ENCODE data around the gene DECR2. TPM values are rescaled to one million over a fixed set of nuclear protein-coding genes. Genes with fewer than 3 reads are reported as not detected.

Gene DECR2
- polyA plus RNA-seq, 3 donors, result 5.7 to 12.8 (median 8.7) TPM

DNA sequence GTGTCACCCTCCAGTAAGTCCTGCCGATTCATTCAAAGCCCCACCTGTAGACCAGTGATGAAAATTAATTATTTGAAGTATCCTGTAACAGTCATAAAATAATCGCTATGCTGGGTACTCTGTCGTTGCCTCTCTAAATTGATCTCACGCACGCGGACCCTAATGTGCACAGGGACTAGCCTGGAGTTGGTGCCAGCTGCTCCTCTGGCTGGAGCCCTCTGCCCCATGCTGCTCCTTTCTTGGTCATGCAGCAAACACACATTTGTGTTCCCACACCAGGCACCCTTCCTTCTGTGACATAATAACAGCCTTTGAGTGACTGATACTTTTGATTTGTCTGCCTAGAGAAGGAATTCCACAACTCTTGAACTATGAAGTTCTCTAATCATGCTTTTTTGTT is 39.8 kb downstream of the DECR2 start:
- no peaks in the 10 kb centered on the region for H3K27me3 ChIP-seq (ENCODE audit: control insufficient read depth in 2 of 2, insufficient read depth in 2 of 2, low read length in 2 of 2)
- 96% methylated on average over 5 of the region's 6 CpGs for WGBS (ENCODE audit: insufficient coverage)
- no peak overlapping the region for H2AFZ ChIP-seq (ENCODE audit: insufficient read depth, low read depth, low read length, poor library complexity, severe bottlenecking)
- Mint-ChIP-seq H3K36me3 (no peaks in the 10 kb centered on the region), H3K4me1 (no peaks in the 10 kb centered on the region), H3K9me3 (no peaks in the 10 kb centered on the region), H3K4me3 (no peak overlapping the region), H3K27me3 (ENCODE audit: low read depth in 3 of 3) (peaks cover 0 to 4% (median 0%) of the 10 kb centered on the region in 3 donors), H3K27ac (no peak overlapping the region)
- no peak overlapping the region for H3K9ac ChIP-seq (ENCODE audit: insufficient read depth, low read length, poor library complexity, severe bottlenecking)
- TF ChIP-seq, protein P1, sequence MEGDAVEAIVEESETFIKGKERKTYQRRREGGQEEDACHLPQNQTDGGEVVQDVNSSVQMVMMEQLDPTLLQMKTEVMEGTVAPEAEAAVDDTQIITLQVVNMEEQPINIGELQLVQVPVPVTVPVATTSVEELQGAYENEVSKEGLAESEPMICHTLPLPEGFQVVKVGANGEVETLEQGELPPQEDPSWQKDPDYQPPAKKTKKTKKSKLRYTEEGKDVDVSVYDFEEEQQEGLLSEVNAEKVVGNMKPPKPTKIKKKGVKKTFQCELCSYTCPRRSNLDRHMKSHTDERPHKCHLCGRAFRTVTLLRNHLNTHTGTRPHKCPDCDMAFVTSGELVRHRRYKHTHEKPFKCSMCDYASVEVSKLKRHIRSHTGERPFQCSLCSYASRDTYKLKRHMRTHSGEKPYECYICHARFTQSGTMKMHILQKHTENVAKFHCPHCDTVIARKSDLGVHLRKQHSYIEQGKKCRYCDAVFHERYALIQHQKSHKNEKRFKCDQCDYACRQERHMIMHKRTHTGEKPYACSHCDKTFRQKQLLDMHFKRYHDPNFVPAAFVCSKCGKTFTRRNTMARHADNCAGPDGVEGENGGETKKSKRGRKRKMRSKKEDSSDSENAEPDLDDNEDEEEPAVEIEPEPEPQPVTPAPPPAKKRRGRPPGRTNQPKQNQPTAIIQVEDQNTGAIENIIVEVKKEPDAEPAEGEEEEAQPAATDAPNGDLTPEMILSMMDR (IDR thresholded peaks at IDR 0.05), result no peak
- H3K4me3 ChIP-seq (replicated peaks in 1 of 3; ENCODE audit: low read depth in 2 of 3, low read length in 3 of 3), result no peak overlapping the region
- H3K27ac ChIP-seq (ENCODE audit: low read depth in 1 of 2, low read length in 2 of 2), result no peak overlapping the region
- no peak overlapping the region for H3K4me2 ChIP-seq (replicated peaks; ENCODE audit: extremely low read depth, low read length, poor library complexity, severe bottlenecking)
- H3K9me3 ChIP-seq (replicated peaks in 1 of 2; ENCODE audit: control insufficient read depth in 1 of 2, insufficient read depth in 1 of 2, low read length in 2 of 2), result no peaks in the 10 kb centered on the region
- H4K20me1 ChIP-seq (ENCODE audit: insufficient read depth, low read length), result no peaks in the 10 kb centered on the region
- intact Hi-C loops (cut with micrococcal nuclease), result no loop called here
- no peak for DNase-seq
- H3K79me2 ChIP-seq (ENCODE audit: insufficient read depth, low read length), result no peaks in the 10 kb centered on the region
- no peaks in the 10 kb centered on the region for H3K4me1 ChIP-seq (ENCODE audit: control insufficient read depth in 1 of 2, insufficient read depth in 2 of 2, low read length in 2 of 2)
- H3K36me3 ChIP-seq (replicated peaks in 1 of 2; ENCODE audit: control insufficient read depth in 1 of 2, insufficient read depth in 2 of 2, low read length in 2 of 2), result no peaks in the 10 kb centered on the region

DNA sequence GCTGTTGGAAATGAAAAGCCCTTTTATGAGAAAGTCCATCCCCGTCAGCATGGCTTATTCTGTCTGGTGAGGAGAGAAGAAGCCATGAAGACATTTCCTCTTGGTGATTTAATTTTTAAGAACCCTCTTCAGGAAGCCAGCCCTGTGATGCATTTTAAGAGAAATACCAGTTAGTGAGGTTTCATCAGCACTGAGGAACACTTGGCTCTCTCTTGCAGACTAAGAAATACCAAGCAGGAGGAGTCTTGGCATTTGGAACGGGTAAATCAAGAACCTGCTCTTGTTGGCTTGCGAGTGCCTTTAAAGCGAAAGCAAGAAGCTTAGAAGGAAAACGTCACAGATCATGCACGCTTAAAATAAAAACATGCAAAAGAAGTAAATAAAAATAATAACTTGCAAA is 41.3 kb downstream of the DECR2 start:
- Mint-ChIP-seq H3K27ac (peak overlapping the region in 1 of 7 donors; percentile 50), H3K4me1 (no peaks in the 10 kb centered on the region), H3K9me3 (no peaks in the 10 kb centered on the region), H3K36me3 (no peaks in the 10 kb centered on the region), H3K4me3 (no peak overlapping the region), H3K27me3 (ENCODE audit: low read depth in 3 of 3) (peaks cover 0 to 4% (median 0%) of the 10 kb centered on the region in 3 donors)
- TF ChIP-seq, protein P1 (IDR thresholded peaks at IDR 0.05), result no peak
- H3K36me3 ChIP-seq (replicated peaks in 1 of 2; ENCODE audit: control insufficient read depth in 1 of 2, insufficient read depth in 2 of 2, low read length in 2 of 2), result no peaks in the 10 kb centered on the region
- no peak overlapping the region for H3K4me2 ChIP-seq (replicated peaks; ENCODE audit: extremely low read depth, low read length, poor library complexity, severe bottlenecking)
- no peak overlapping the region for H3K4me3 ChIP-seq (replicated peaks in 1 of 3; ENCODE audit: low read depth in 2 of 3, low read length in 3 of 3)
- H3K27ac ChIP-seq (ENCODE audit: low read depth in 1 of 2, low read length in 2 of 2), result no peak overlapping the region
- H3K79me2 ChIP-seq (ENCODE audit: insufficient read depth, low read length), result no peaks in the 10 kb centered on the region
- 100% methylated on average over 3 of the region's 6 CpGs for WGBS (ENCODE audit: insufficient coverage)
- H3K4me1 ChIP-seq (ENCODE audit: control insufficient read depth in 1 of 2, insufficient read depth in 2 of 2, low read length in 2 of 2), result no peaks in the 10 kb centered on the region
- no peak for DNase-seq
- no peaks in the 10 kb centered on the region for H4K20me1 ChIP-seq (ENCODE audit: insufficient read depth, low read length)
- intact Hi-C loops (cut with micrococcal nuclease), result no loop called here
- no peaks in the 10 kb centered on the region for H3K9me3 ChIP-seq (replicated peaks in 1 of 2; ENCODE audit: control insufficient read depth in 1 of 2, insufficient read depth in 1 of 2, low read length in 2 of 2)
- no peak overlapping the region for H3K9ac ChIP-seq (ENCODE audit: insufficient read depth, low read length, poor library complexity, severe bottlenecking)
- H2AFZ ChIP-seq (ENCODE audit: insufficient read depth, low read depth, low read length, poor library complexity, severe bottlenecking), result no peak overlapping the region
- no peaks in the 10 kb centered on the region for H3K27me3 ChIP-seq (ENCODE audit: control insufficient read depth in 2 of 2, insufficient read depth in 2 of 2, low read length in 2 of 2)
